Prostate gland (tissue), 2 donors: Measurements from ENCODE around the gene ZNFX1. TPM values are rescaled to one million over a fixed set of nuclear protein-coding genes. Genes with fewer than 3 reads are reported as not detected.

Experiments
- DNase-seq: peaks from one replicate; pipeline ENCODE4 v3.0.0-alpha.2; 2019; ENCODE audit warnings: low spot score
- H3K27ac ChIP-seq, 2 donors: fragments of 200-600 bp; sonication (generic); 2 replicates each; pipeline ENCODE4 v1.5.1; 2017 to 2019
- H3K27me3 ChIP-seq: fragments of 200-600 bp; sonication (generic); replicated peaks from 2 replicates; pipeline ENCODE4 v1.5.1; 2019; ENCODE audit not compliant: insufficient read depth
- H3K36me3 ChIP-seq, 2 donors: fragments of 200-600 bp; sonication (generic); 1 replicate in 1 of 2; 2 replicates in 1 of 2; pipeline versions ENCODE4 v1.5.1 to v1.8.1; 2017 to 2019
- H3K4me1 ChIP-seq: fragments of 200-600 bp; sonication (generic); replicated peaks from 2 replicates; pipeline ENCODE4 v1.5.1; 2019
- H3K4me3 ChIP-seq, 2 donors: fragments of 200-600 bp; sonication (generic); 2 replicates each; pipeline ENCODE4 v1.5.1; 2017 to 2019
- H3K9me3 ChIP-seq: fragments of 200-600 bp; sonication (generic); 2 replicates; pipeline ENCODE4 v1.5.1; 2017
- CTCF ChIP-seq, 4 experiments: fragments of 200-600 bp in 2 of 4; fragments of 450-650 bp in 2 of 4; sonication (generic) in 2 of 4; IDR thresholded peaks; 1 replicate in 3 of 4; 2 replicates in 1 of 4; pipeline ENCODE4 v1.5.1; 2016 to 2019; ENCODE audit warnings: antibody characterized with exemption in 4 of 4, mild to moderate bottlenecking in 2 of 4, moderate library complexity in 2 of 4
- POLR2A ChIP-seq: fragments of 450-650 bp; IDR thresholded peaks from one replicate; pipeline ENCODE4 v1.6.1; 2016; ENCODE audit warnings: antibody characterized with exemption, mild to moderate bottlenecking
- POLR2AphosphoS5 ChIP-seq: sonication (generic); formaldehyde crosslinking; IDR thresholded peaks from one replicate; pipeline ENCODE4 v1.6.1; 2017; ENCODE audit warnings: antibody characterized with exemption
- WGBS: methylation state at CpG from one replicate; pipeline ENCODE4 v1.1.5; 2018; 5-methylcytosine and 5-hydroxymethylcytosine counted together
- intact Hi-C: fragments of 100-400 bp; cut with DNase I; formaldehyde crosslinking; loops from one replicate; pipeline ENCODE4 v1.14.2; 2022
- total RNA-seq, 2 donors: library from RNA; depleted of rRNA; stranded (reverse); fragments of >200 nt; gene quantifications; one replicate each; pipeline ENCODE4 v1.1.0, GENCODE V29; 2016

Gene ZNFX1
- total RNA-seq, 2 donors from 2014 or later = 25.6 to 32.7 TPM

DNA sequence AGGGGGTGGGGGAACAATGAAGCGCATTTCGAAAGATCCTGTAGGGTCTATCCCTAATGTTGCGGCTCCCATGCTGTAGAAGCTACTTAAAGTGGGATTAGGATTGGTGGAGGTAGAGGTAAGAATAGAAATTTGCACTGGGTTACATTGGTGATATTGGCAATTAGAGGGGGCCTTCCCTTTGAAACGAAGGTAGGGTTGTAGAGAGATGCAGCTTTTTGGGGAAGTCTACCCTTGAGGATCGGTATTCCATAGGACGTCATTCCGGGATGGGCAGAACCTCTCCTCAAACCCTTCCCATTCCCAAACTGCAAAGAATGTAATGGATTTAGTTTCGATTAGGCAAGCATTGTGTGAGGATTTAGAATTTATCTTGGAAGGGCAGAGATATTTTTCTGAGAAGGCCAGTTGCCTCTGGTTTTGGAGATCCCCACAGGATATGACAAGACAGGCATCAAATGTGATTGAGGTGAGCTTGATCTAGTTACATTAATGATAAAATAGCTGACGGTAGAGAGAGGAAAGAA is 5.4 kb upstream of the ZNFX1 start:
- H3K27me3 ChIP-seq = no peaks in the 10 kb centered on the region
- WGBS = 94% methylated on average over 9 of the region's 9 CpGs
- no peaks in the 10 kb centered on the region for H3K9me3 ChIP-seq
- H3K36me3 ChIP-seq = peaks cover 8 to 42% of the 10 kb centered on the region in 2 donors
- TF ChIP-seq POLR2A (no peak), POLR2AphosphoS5 (no peak), CTCF (IDR thresholded peaks at IDR 0.05) (no peak)
- no peak overlapping the region for H3K27ac ChIP-seq
- DNase-seq = no peak
- H3K4me3 ChIP-seq = no peak overlapping the region
- intact Hi-C loops = no loop called here
- H3K4me1 ChIP-seq = peaks cover 10% of the 10 kb centered on the region

GRCh38 chr20:49282584-49283171 is 4.8 kb upstream of the ZNFX1 start:
- H3K9me3 ChIP-seq = no peaks in the 10 kb centered on the region
- no peak overlapping the region for H3K27ac ChIP-seq
- H3K4me3 ChIP-seq = no peak overlapping the region
- peaks cover 10% of the 10 kb centered on the region for H3K4me1 ChIP-seq
- no peaks in the 10 kb centered on the region for H3K27me3 ChIP-seq
- DNase-seq = no peak
- H3K36me3 ChIP-seq = peaks cover 8 to 42% of the 10 kb centered on the region in 2 donors
- TF ChIP-seq POLR2AphosphoS5 = no peak
- TF ChIP-seq POLR2A = no peak
- no peak for TF ChIP-seq CTCF (IDR thresholded peaks at IDR 0.05)
- WGBS = 87% methylated on average over 20 of the region's 20 CpGs
- intact Hi-C loops = no loop called here

DNA sequence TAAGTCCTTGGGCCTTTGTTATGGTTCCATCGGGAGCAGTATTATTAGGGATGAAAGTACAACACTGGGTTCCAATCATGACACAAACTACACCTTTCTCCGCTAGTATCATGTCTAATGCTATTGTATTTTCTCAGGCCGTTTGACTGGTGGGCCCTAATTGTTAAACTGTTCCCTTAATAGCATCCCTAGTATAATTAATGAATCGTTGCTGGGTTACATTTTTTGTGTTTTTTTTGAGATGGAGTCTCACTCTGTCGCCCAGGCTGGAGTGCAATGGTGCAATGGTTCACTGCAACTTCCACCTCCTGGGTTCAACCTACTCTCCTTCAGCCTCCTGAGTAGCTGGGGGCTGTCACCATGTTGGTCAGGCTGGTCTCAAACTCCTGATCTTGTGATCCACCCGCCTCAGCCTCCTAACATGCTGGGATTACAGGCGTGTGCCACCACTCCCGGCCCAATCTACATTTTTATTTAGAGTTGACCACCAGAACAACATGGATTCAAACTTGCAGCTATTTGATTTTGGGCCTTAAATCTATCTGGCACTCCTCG is 4.1 kb upstream of the ZNFX1 start:
- H3K9me3 ChIP-seq = no peaks in the 10 kb centered on the region
- H3K27ac ChIP-seq = no peak overlapping the region
- no peak overlapping the region for H3K4me3 ChIP-seq
- peaks cover 8 to 42% of the 10 kb centered on the region in 2 donors for H3K36me3 ChIP-seq
- intact Hi-C loops = no loop called here
- no peak for DNase-seq
- WGBS = 86% methylated on average over 9 of the region's 9 CpGs
- H3K27me3 ChIP-seq = no peaks in the 10 kb centered on the region
- no peak for TF ChIP-seq POLR2AphosphoS5
- TF ChIP-seq POLR2A = no peak
- TF ChIP-seq CTCF (IDR thresholded peaks at IDR 0.05) = no peak
- peaks cover 10% of the 10 kb centered on the region for H3K4me1 ChIP-seq

- Histone ChIP-seq H3K4me1 (peaks cover 15% of the 10 kb centered on the region), H3K4me3 (no peak overlapping the region), H3K9me3 (no peaks in the 10 kb centered on the region), H3K27me3 (no peaks in the 10 kb centered on the region), H3K27ac (peak overlapping the region in 1 of 2 donors; percentile 95), H3K36me3 (peaks cover 3 to 35% of the 10 kb centered on the region in 2 donors)
- intact Hi-C loops = no loop called here
- TF ChIP-seq POLR2A = no peak
- DNase-seq = no peak
- 71% methylated on average over 13 of the region's 13 CpGs for WGBS
Observed at GRCh38 chr20:49281059-49281912, 3.4 kb upstream of the ZNFX1 start.

DNA sequence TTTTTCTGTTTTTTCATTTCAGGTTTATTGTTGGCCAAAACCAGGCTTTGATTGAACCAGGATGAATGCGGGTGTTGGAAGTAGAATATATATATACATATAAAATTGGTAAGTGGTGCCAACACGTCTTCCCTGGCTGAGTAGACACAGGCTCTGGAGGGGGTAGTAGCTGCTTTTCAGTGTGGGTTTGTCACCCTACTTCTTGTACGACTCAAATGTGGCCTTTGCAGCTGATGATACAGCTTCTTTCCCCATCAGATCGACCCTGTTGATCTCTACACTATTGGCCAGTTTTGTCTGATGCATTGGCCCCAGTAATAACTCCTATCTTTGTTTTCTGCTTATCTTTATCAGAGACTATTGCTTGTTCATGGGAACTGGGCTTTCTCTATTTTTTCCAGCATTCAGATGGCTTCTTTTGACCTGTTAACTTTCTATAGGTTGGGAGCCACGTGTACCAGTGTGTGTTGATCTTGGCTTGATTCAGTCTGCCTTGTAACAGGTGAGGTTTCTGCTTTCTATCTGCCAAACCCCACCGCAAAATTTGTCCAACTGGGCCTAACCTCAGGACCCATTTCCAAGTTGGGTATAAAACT is 2.7 kb upstream of the ZNFX1 start:
- no peak for DNase-seq
- 66% methylated on average over 6 of the region's 6 CpGs for WGBS
- Histone ChIP-seq H3K27ac (peak overlapping the region in 1 of 2 donors; percentile 95), H3K27me3 (no peaks in the 10 kb centered on the region), H3K36me3 (peaks cover 2 to 29% of the 10 kb centered on the region in 2 donors), H3K4me1 (peaks cover 20% of the 10 kb centered on the region), H3K4me3 (peak overlapping the region in 1 of 2 donors; percentile 84), H3K9me3 (no peaks in the 10 kb centered on the region)
- intact Hi-C loops = no loop called here
- TF ChIP-seq POLR2A = no peak
